Esophagus muscularis mucosa (tissue), 3 donors: ENCODE results near the gene CRY2.

Experiments used
- CTCF ChIP-seq, 3 experiments: fragments of 200-600 bp in 2 of 3; fragments of 450-650 bp in 1 of 3; sonication (generic) in 2 of 3; IDR thresholded peaks; one replicate each; pipeline ENCODE4 v1.5.1; 2017 to 2019; ENCODE audit warnings: antibody characterized with exemption in 3 of 3, mild to moderate bottlenecking in 2 of 3, moderate library complexity in 1 of 3
- POLR2A ChIP-seq: fragments of 450-650 bp; IDR thresholded peaks from one replicate; pipeline ENCODE4 v1.6.1; 2017; ENCODE audit warnings: antibody characterized with exemption, moderate library complexity, mild to moderate bottlenecking, low read depth
- POLR2AphosphoS5 ChIP-seq, 2 donors: sonication (generic); formaldehyde crosslinking; IDR thresholded peaks; one replicate each; pipeline ENCODE4 v1.6.1; 2017; ENCODE audit warnings: antibody characterized with exemption in 2 of 2

- TF ChIP-seq CTCF (IDR thresholded peaks at IDR 0.05) = no peak
- no peak for TF ChIP-seq POLR2AphosphoS5 (IDR thresholded peaks at IDR 0.05)
- TF ChIP-seq POLR2A = no peak
These were observed 44.6 kb upstream of the CRY2 start for GRCh38 chr11:45802531-45803317.
